ENCODE measurements around the gene ATP11A. TPM values are rescaled to one million over a fixed set of nuclear protein-coding genes. Genes with fewer than 3 reads are reported as not detected.

ATP11A gene
- total RNA-seq, 1 experiment from 2014 or later = 9.4 TPM

DNA sequence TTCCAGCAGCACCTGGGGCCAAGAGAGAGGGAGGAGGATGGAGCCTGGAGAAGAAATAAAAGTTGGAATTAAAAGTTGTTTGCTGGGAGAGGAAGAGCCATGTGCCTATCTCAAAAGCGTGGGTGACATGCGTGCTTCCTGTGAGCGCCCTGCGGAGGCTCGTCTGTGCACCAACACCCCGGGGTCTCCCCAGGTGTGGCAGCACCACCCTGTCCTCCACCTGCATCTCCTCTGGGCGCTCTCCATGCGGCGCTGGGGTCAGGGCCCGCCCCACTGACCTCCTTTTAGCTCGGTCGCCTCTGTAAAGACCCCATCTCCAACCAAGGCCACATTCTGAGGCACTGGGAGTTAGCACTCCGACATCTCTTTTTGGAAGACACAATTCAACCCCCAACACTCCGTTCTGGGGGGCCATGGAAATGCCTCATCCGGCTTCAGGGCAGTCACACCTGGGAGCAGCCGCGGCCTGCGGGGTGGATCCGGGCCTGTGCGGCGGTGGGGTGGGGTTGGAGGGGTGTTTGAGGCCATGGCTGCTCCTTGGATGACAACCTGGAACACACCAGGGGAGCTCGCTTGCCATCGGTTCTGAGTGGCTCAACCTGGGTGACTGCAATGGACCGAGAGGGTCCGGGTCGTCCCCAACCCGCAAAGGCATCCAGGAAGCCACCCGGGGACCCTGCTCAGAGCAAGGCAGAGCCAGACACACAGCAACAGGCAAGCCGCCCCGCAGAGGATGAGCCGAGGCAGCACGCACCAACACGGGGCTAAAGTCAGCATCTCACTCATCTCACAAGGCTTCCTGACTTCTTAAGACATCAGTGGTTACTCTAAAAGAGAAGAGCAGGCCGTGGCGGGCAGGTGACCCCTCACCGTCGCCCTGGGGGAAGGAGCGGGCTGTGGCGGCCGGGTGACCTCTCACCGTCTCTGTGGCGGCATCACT lies 199.8 kb downstream of the ATP11A start:
- POLR2A ChIA-PET (ENCODE audit: low non-redundant PET) = no interaction called here

DNA sequence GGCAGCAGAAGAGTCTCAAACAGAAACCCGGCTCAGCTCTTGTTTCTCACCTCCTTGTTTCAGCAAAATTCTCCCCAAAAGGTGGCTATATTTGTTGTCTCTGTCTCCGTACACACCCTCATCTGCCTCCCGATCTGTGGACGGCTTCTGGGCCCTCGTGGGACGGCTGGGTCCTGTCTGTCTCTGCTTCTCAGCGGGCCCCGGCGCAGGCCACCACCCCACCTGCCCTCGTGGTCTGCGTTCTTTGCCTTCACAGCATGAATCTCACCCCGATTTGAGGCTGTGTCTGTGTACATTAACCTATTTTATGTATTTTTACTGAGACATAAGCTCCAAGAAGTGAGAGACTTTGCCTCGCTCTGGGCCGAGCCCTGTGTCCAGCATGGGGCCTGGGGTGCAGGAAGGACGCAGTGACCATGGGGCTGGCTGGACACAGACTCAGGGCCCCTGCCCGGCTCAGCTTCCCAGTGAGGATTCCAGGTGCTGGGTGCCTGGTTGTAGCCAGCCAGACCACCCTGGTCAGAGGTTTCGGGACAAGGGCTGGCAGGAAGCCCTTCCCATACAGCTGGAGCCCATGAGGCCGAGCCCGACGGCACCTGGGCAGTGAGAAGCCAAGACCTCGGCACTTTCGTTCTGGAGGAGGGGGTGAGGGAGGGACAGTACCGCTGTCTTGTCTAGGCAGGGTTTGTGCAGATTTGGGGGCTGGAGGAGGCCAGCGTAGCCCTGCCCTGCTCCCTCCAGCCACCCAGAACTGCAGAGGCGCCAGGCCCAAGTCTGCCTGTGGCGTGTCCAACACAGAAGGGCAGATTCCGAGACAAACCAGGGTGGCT lies 200.7 kb downstream of the ATP11A start:
- BruUV-seq (replicated peaks) = no TSS peak
- Histone ChIP-seq H3K36me3 (ENCODE audit: insufficient read depth, low read length, poor library complexity, severe bottlenecking) (no peaks in the 10 kb centered on the region), H3K4me3 (ENCODE audit: low read depth, low read length, poor library complexity, severe bottlenecking) (no peak overlapping the region), H3K27me3 (replicated peaks; ENCODE audit: insufficient read depth, low read depth, low read length, poor library complexity) (no peaks in the 10 kb centered on the region), H3K4me1 (ENCODE audit: insufficient read depth, low read length, poor library complexity, severe bottlenecking) (peaks cover 15% of the 10 kb centered on the region), H3K9me3 (ENCODE audit: low read depth, low read length, poor library complexity, severe bottlenecking) (no peaks in the 10 kb centered on the region), H3K27ac (ENCODE audit: low read depth, low read length, poor library complexity, severe bottlenecking) (no peak overlapping the region)
- POLR2A ChIA-PET (ENCODE audit: low non-redundant PET) = no interaction called here
- intact Hi-C loops (cut with micrococcal nuclease; ENCODE audit: unreplicated experiment) = no loop called here
- CTCF ChIA-PET = no interaction called here
- no peak for DNase-seq (ENCODE audit: low spot score)
- TF ChIP-seq, protein P1, sequence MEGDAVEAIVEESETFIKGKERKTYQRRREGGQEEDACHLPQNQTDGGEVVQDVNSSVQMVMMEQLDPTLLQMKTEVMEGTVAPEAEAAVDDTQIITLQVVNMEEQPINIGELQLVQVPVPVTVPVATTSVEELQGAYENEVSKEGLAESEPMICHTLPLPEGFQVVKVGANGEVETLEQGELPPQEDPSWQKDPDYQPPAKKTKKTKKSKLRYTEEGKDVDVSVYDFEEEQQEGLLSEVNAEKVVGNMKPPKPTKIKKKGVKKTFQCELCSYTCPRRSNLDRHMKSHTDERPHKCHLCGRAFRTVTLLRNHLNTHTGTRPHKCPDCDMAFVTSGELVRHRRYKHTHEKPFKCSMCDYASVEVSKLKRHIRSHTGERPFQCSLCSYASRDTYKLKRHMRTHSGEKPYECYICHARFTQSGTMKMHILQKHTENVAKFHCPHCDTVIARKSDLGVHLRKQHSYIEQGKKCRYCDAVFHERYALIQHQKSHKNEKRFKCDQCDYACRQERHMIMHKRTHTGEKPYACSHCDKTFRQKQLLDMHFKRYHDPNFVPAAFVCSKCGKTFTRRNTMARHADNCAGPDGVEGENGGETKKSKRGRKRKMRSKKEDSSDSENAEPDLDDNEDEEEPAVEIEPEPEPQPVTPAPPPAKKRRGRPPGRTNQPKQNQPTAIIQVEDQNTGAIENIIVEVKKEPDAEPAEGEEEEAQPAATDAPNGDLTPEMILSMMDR (conservative IDR thresholded peaks at IDR 0.05; ENCODE audit: low read depth, low read length) = no peak
- no peak for TF ChIP-seq EZH2 (IDR thresholded peaks at IDR 0.05; ENCODE audit: borderline replicate concordance, low read depth, low read length, poor library complexity, severe bottlenecking)

More for the DNA sequence above, 199.8 kb downstream of the ATP11A start:
- no peaks in the 10 kb centered on the region for H3K9me3 ChIP-seq (ENCODE audit: low read depth, low read length, poor library complexity, severe bottlenecking)
- no peaks in the 10 kb centered on the region for H3K36me3 ChIP-seq (ENCODE audit: insufficient read depth, low read length, poor library complexity, severe bottlenecking)
- TF ChIP-seq, protein P1 (conservative IDR thresholded peaks at IDR 0.05; ENCODE audit: low read depth, low read length) = no peak
- no peak for TF ChIP-seq EZH2 (IDR thresholded peaks at IDR 0.05; ENCODE audit: borderline replicate concordance, low read depth, low read length, poor library complexity, severe bottlenecking)
- H3K4me3 ChIP-seq (ENCODE audit: low read depth, low read length, poor library complexity, severe bottlenecking) = no peak overlapping the region
- no peaks in the 10 kb centered on the region for H3K27me3 ChIP-seq (replicated peaks; ENCODE audit: insufficient read depth, low read depth, low read length, poor library complexity)
- peaks cover 12% of the 10 kb centered on the region for H3K4me1 ChIP-seq (ENCODE audit: insufficient read depth, low read length, poor library complexity, severe bottlenecking)
- BruUV-seq (replicated peaks) = no TSS peak
- intact Hi-C loops (cut with micrococcal nuclease; ENCODE audit: unreplicated experiment) = no loop called here
- CTCF ChIA-PET = no interaction called here
- DNase-seq (ENCODE audit: low spot score) = no peak
- no peak overlapping the region for H3K27ac ChIP-seq (ENCODE audit: low read depth, low read length, poor library complexity, severe bottlenecking)

DNA sequence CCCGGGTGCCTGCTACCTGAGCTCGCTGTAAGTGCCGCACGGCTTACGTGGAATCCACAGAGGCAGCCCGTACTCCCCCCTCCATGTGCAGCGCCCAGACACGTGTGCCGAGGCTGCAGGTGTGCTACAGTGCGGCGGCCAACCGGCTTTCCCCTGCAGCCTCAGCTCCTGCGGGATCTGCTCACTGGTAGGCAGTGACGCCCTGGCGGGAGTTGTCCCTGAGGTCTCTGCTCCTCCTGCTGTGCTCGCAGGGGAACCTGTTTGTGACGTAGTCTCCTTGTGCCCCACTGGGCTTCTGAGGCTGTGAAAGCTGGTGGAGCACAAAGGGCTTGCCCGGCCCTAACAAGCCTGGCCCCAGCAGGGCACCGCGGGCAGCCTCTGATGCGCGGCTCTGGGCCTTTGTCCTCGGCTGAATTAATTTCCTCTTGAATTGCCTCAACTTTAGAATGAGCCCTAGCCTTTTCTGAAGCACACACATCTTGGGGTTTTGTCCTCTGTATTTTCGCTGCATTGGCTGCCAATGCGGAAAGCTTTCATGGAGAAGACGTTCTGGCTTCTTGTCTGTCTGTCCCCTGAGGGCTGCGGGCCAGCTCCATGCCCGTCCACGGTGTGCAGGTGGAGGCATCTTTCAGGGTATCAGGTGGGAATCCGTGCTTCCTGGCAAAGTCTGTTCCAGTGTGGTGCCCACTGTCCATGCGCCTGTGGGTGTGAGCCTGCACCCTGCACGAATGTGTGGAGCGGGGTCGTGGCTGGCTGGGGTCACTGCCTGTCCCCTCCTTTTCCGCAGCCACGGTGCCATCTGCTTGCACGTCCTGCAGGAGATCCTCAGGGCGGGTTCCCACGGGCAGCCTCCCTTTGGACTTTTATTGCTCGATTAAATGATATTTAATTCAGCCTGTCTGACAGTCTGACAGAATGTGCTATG lies 201.9 kb downstream of the ATP11A start:
- H3K36me3 ChIP-seq (ENCODE audit: insufficient read depth, low read length, poor library complexity, severe bottlenecking) = no peaks in the 10 kb centered on the region
- no peak for DNase-seq (ENCODE audit: low spot score)
- intact Hi-C loops (cut with micrococcal nuclease; ENCODE audit: unreplicated experiment) = no loop called here
- H3K4me3 ChIP-seq (ENCODE audit: low read depth, low read length, poor library complexity, severe bottlenecking) = no peak overlapping the region
- no peaks in the 10 kb centered on the region for H3K27me3 ChIP-seq (replicated peaks; ENCODE audit: insufficient read depth, low read depth, low read length, poor library complexity)
- CTCF ChIA-PET = no interaction called here
- POLR2A ChIA-PET (ENCODE audit: low non-redundant PET) = no interaction called here
- TF ChIP-seq EZH2 (IDR thresholded peaks at IDR 0.05; ENCODE audit: borderline replicate concordance, low read depth, low read length, poor library complexity, severe bottlenecking) = no peak
- TF ChIP-seq, protein P1 (conservative IDR thresholded peaks at IDR 0.05; ENCODE audit: low read depth, low read length) = no peak
- no TSS peak for BruUV-seq (replicated peaks)
- H3K4me1 ChIP-seq (ENCODE audit: insufficient read depth, low read length, poor library complexity, severe bottlenecking) = peaks cover 15% of the 10 kb centered on the region
- H3K9me3 ChIP-seq (ENCODE audit: low read depth, low read length, poor library complexity, severe bottlenecking) = no peaks in the 10 kb centered on the region
- H3K27ac ChIP-seq (ENCODE audit: low read depth, low read length, poor library complexity, severe bottlenecking) = no peak overlapping the region
